Measurements from ENCODE around the gene MYRF.

- TF ChIP-seq USF1 (IDR thresholded peaks at IDR 0.05), result no peak
- TF ChIP-seq, protein P1, sequence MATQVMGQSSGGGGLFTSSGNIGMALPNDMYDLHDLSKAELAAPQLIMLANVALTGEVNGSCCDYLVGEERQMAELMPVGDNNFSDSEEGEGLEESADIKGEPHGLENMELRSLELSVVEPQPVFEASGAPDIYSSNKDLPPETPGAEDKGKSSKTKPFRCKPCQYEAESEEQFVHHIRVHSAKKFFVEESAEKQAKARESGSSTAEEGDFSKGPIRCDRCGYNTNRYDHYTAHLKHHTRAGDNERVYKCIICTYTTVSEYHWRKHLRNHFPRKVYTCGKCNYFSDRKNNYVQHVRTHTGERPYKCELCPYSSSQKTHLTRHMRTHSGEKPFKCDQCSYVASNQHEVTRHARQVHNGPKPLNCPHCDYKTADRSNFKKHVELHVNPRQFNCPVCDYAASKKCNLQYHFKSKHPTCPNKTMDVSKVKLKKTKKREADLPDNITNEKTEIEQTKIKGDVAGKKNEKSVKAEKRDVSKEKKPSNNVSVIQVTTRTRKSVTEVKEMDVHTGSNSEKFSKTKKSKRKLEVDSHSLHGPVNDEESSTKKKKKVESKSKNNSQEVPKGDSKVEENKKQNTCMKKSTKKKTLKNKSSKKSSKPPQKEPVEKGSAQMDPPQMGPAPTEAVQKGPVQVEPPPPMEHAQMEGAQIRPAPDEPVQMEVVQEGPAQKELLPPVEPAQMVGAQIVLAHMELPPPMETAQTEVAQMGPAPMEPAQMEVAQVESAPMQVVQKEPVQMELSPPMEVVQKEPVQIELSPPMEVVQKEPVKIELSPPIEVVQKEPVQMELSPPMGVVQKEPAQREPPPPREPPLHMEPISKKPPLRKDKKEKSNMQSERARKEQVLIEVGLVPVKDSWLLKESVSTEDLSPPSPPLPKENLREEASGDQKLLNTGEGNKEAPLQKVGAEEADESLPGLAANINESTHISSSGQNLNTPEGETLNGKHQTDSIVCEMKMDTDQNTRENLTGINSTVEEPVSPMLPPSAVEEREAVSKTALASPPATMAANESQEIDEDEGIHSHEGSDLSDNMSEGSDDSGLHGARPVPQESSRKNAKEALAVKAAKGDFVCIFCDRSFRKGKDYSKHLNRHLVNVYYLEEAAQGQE (IDR thresholded peaks at IDR 0.05; ENCODE audit: low read depth), result no peak
- no peak for TF ChIP-seq CREB1 (IDR thresholded peaks at IDR 0.05; ENCODE audit: low read depth)
- TF ChIP-seq MAX (IDR thresholded peaks at IDR 0.05), result no peak; the same call in 1 of the 2 replicates
- no peak for TF ChIP-seq EGR1 (IDR thresholded peaks at IDR 0.05)
- TF ChIP-seq EP300 (IDR thresholded peaks at IDR 0.05; ENCODE audit: borderline replicate concordance), result no peak
- TF ChIP-seq TCF12 (IDR thresholded peaks at IDR 0.05; ENCODE audit: low read depth), result no peak
- no peak for TF ChIP-seq YY1 (IDR thresholded peaks at IDR 0.05; ENCODE audit: low read depth)
- TF ChIP-seq NFIC (IDR thresholded peaks at IDR 0.05), result no peak
Observed at GRCh38 chr11:61793083-61793828, 40.8 kb downstream of the MYRF start.
